ENCODE data around the gene TRMT11.

- TF ChIP-seq EZH2 (IDR thresholded peaks at IDR 0.05; ENCODE audit: insufficient read depth, poor library complexity, severe bottlenecking) = no peak
- TF ChIP-seq EZH2phosphoT487 (IDR thresholded peaks at IDR 0.05; ENCODE audit: insufficient read depth, low read depth) = no peak
Observed at GRCh38 chr6:125961117-125961516, 25.2 kb upstream of the TRMT11 start.
